HepG2 (cell line): Measurements from ENCODE around the gene WNT3. TPM values are rescaled to one million over a fixed set of nuclear protein-coding genes. Genes with fewer than 3 reads are reported as not detected.
A peak's percentile ranks its signal among the peaks of the same experiment; 100 is the strongest.

Experiments
- ATAC-seq: fragments of 200-7000 bp; cut with Tn5 transposase; 3 replicates; pipeline ENCODE4 v1.9.1; 2020; ENCODE audit warnings: mild to moderate bottlenecking, moderate library complexity
- BruUV-seq: library from RNA; stranded (reverse); fragments of 400-500 nt; replicated peaks from 2 replicates; lab custom pipeline; 2021; lab: Mats Ljungman, UMichigan
- CTCF ChIA-PET: fragments of 300-600 bp; formaldehyde crosslinking; extraction: SDS; loops from one replicate; lab custom pipeline; 2021; ENCODE audit warnings: low total read pairs, inconsistent platforms, low intra/inter-chr PET ratio; lab: Yijun Ruan, JAX
- POLR2A ChIA-PET: fragments of 350-600 bp; sonication (Branson Sonifier 250); formaldehyde crosslinking; loops from one replicate; lab custom pipeline; 2020; ENCODE audit warnings: antibody characterized with exemption, inconsistent platforms; lab: Yijun Ruan, JAX
- DNase-seq: peaks from one replicate; pipeline ENCODE4 v3.0.0-alpha.2; 2015; ENCODE audit warnings: low spot score
- FAIRE-seq: peaks from 3 replicates; lab custom pipeline; 2011; peaks lifted over from hg19 to GRCh38; lab: Jason Lieb, UNC
- H2AFZ ChIP-seq: one replicate; pipeline ENCODE4 v1.6.1; 2011; ENCODE audit warnings: low read length, inconsistent platforms
- H3K27ac ChIP-seq: fragments of 300-600 bp; 3 replicates; pipeline ENCODE4 v1.8.0; 2011; ENCODE audit warnings: mixed run types, mild to moderate bottlenecking, mixed read lengths, low read length, inconsistent platforms; ENCODE audit not compliant: insufficient read depth; ENCODE audit errors: extremely low read length
- H3K27me3 ChIP-seq, 2 experiments: fragments of 200-600 bp in 1 of 2; 2 replicates in 1 of 2; 3 replicates in 1 of 2; pipeline versions ENCODE4 v1.6.0 to v1.8.0; 2011; ENCODE audit warnings: low read length in 2 of 2, mild to moderate bottlenecking in 2 of 2, moderate library complexity in 2 of 2, inconsistent platforms in 1 of 2; ENCODE audit not compliant: insufficient read depth in 2 of 2, control insufficient read depth in 1 of 2
- H3K36me3 ChIP-seq, 2 experiments: fragments of 200-600 bp in 1 of 2; replicated peaks in 1 of 2; 2 replicates in 1 of 2; 3 replicates in 1 of 2; pipeline versions ENCODE4 v1.5.1 to v1.8.0; 2011; ENCODE audit warnings: low read length in 2 of 2, inconsistent platforms in 1 of 2; ENCODE audit not compliant: insufficient read depth in 2 of 2, control insufficient read depth in 1 of 2
- H3K4me1 ChIP-seq: 2 replicates; pipeline ENCODE4 v1.5.1; 2012; ENCODE audit warnings: low read length, inconsistent platforms; ENCODE audit not compliant: insufficient read depth
- H3K4me2 ChIP-seq: 2 replicates; pipeline ENCODE4 v1.6.0; 2011; ENCODE audit warnings: low read depth, low read length, inconsistent platforms
- H3K4me3 ChIP-seq, 3 experiments: fragments of 200-600 bp in 1 of 3; sonication (generic), shearing (Covaris generic) in 1 of 3; replicated peaks in 1 of 3; 2 replicates each; pipeline ENCODE4 v1.5.1; 2011 to 2016; ENCODE audit warnings: low read length in 3 of 3, inconsistent platforms in 2 of 3, low read depth in 2 of 3, mild to moderate bottlenecking in 2 of 3, control low read depth in 1 of 3, mixed read lengths in 1 of 3; ENCODE audit not compliant: insufficient read depth in 1 of 3
- H3K79me2 ChIP-seq: one replicate; pipeline ENCODE4 v1.6.1; 2011; ENCODE audit warnings: low read length, inconsistent platforms; ENCODE audit not compliant: insufficient read depth
- H3K9ac ChIP-seq: 2 replicates; pipeline ENCODE4 v1.6.0; 2011; ENCODE audit warnings: mild to moderate bottlenecking, low read depth, low read length, inconsistent platforms; ENCODE audit not compliant: insufficient read depth
- H3K9me3 ChIP-seq: 2 replicates; pipeline ENCODE4 v1.5.1; 2012; ENCODE audit warnings: mild to moderate bottlenecking, low read length
- H4K20me1 ChIP-seq: 2 replicates; pipeline ENCODE4 v1.6.0; 2011; ENCODE audit warnings: inconsistent platforms, mild to moderate bottlenecking, low read length, moderate library complexity; ENCODE audit not compliant: insufficient read depth
- KDM1A ChIP-seq: IDR thresholded peaks from 2 replicates; pipeline ENCODE4 v1.6.1; 2016; ENCODE audit warnings: missing compliant biosample characterization
- ZFY ChIP-seq: sonication (generic); formaldehyde crosslinking; IDR thresholded peaks from 2 replicates; pipeline ENCODE4 v1.4.0; 2020; ENCODE audit warnings: missing genetic modification reagents
- ZNF180 ChIP-seq: sonication (generic); formaldehyde crosslinking; IDR thresholded peaks from 2 replicates; pipeline ENCODE4 v1.4.0; 2020; ENCODE audit warnings: low read depth, missing genetic modification reagents, borderline replicate concordance
- ZNF441 ChIP-seq: sonication (generic); formaldehyde crosslinking; IDR thresholded peaks from 2 replicates; pipeline ENCODE4 v1.7.0; 2021; ENCODE audit warnings: missing genetic modification reagents, borderline replicate concordance
- ZNF550 ChIP-seq: sonication (generic); formaldehyde crosslinking; IDR thresholded peaks from 2 replicates; pipeline ENCODE4 v1.4.0; 2020; ENCODE audit warnings: mild to moderate bottlenecking, missing genetic modification reagents, borderline replicate concordance
- ZNF570 ChIP-seq: sonication (generic); formaldehyde crosslinking; IDR thresholded peaks from 2 replicates; pipeline ENCODE4 v1.4.0; 2020; ENCODE audit warnings: mild to moderate bottlenecking, missing genetic modification reagents, borderline replicate concordance
- ZNF678 ChIP-seq: sonication (generic); formaldehyde crosslinking; IDR thresholded peaks from 2 replicates; pipeline ENCODE4 v1.4.0; 2020; ENCODE audit warnings: mild to moderate bottlenecking, missing genetic modification reagents
- WGBS: methylation state at CpG from one replicate; pipeline ENCODE4 v1.1.6; 2017; ENCODE audit warnings: low lambda C conversion rate; 5-methylcytosine and 5-hydroxymethylcytosine counted together
- in situ Hi-C: cut with HindIII; loops from 2 replicates; pipeline ENCODE4 v1.10.0; 2017; ENCODE audit warnings: low pct_unique_long_range_greater_than_20kb; ENCODE audit not compliant: extremely low pct_ligation_motif_present
- intact Hi-C: fragments of 100-400 bp; cut with micrococcal nuclease; formaldehyde crosslinking; loops from one replicate; pipeline ENCODE4 v1.10.0; 2022; ENCODE audit not compliant: unreplicated experiment
- polyA plus RNA-seq, 8 experiments: library from polyadenylated mRNA; depleted of rRNA in 3 of 8; stranded (reverse) in 7 of 8; unstranded in 1 of 8; fragments of >200 nt; fragmentation: Illumina TruSeq in 4 of 8; extraction: Trizol in 4 of 8; gene quantifications; 2 replicates each; pipeline versions ENCODE4 v1.2.1 to v1.2.3, GENCODE V29; 2011 to 2016; ENCODE audit warnings: low read depth in 4 of 8, missing spikeins in 1 of 8, mixed read lengths in 1 of 8; ENCODE audit not compliant: insufficient read depth in 1 of 8
- total RNA-seq, 5 experiments: library from RNA; depleted of rRNA; stranded (reverse); fragments of >200 nt; fragmentation: Illumina TruSeq; extraction: Trizol; gene quantifications; 2 replicates each; pipeline ENCODE4 v1.2.3, GENCODE V29; 2016; ENCODE audit warnings: low read depth in 1 of 5
- TF ChIP-seq, protein P1 (sequence below): sonication (generic); formaldehyde crosslinking; IDR thresholded peaks from 2 replicates; pipeline ENCODE4 v1.4.0; 2020; ENCODE audit warnings: missing genetic modification reagents
- TF ChIP-seq, protein P2 (sequence below): sonication (generic); formaldehyde crosslinking; IDR thresholded peaks from 2 replicates; pipeline ENCODE4 v1.4.0; 2020; ENCODE audit warnings: missing genetic modification reagents, borderline replicate concordance
- TF ChIP-seq, protein P3 (sequence below): sonication (generic); formaldehyde crosslinking; IDR thresholded peaks from 2 replicates; pipeline ENCODE4 v1.5.1; 2020; ENCODE audit warnings: missing genetic modification reagents, mild to moderate bottlenecking, borderline replicate concordance

Gene WNT3
- total and polyA plus RNA-seq, 2 of the 13 experiments (the other 11 are each of a cell fraction or from before 2014, with no cell fraction given): 8.5 to 10.3 TPM

DNA sequence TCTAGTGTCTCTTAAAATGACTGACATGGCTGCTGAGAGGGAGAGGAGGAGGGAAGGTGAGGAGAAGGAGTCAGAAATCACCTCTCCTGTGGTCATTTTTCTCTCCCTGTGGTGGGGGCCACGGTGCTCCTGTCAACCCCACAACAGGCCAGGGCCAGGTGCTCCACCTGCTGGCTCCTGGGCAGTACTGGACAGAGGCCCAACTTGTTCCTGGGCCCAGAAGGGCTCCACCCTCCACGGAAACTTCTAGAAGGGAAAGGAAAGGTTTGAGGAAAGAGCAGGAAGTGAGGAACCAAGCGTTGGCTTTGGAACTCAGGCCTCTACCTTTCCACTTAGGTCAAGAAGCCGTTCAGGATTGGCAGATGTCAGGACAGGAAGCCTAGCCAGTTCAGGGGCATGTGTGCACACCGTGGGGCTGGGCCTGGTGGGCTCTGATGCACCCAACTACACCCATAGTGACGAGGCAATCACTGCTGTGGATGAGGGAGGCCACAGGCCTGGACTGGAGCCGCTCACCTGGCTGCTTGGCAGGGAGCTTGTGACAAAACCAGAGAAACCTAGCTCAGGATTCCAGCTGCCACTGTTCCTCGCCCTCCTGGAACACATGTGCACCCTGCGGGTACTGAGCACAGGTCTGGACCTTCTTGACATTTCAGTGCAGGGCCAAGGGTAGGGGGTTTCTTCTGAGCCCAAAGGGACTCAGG, 36.1 kb downstream of the WNT3 start (continued):
- TF ChIP-seq ZNF678 (CRISPR knock-in tag) (no peak), ZNF570 (CRISPR knock-in tag) (0 out of 2 replicates have a peak, but pooled peaks have one; percentile 9), ZNF550 (no peak), ZNF441 (CRISPR knock-in tag) (no peak), ZNF180 (CRISPR knock-in tag) (no peak), ZFY (CRISPR knock-in tag) (peak; percentile 45)

DNA sequence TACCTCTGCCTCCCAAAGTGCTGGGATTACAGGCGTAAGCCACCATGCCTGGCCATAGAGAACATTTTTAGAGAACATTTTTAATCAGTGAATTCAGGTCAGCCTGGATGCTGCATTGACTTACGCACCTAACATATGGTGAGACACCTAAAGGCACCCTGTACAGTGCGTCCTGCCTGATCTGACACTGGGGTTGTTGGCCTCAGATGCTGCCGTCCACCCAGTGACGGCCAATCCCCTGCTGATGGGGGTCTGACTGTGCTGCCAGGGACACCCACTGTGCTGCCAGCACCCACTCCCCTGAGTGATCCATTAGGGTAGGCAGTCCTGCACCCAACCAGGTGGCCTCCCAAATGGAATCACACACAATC, 38.5 kb downstream of the WNT3 start:
- Histone ChIP-seq H3K4me2 (no peak overlapping the region), H3K4me3 (no peak overlapping the region), H3K79me2 (no peaks in the 10 kb centered on the region), H3K36me3 (no peaks in the 10 kb centered on the region)
- no TSS peak for BruUV-seq
- no peak for ATAC-seq
- 72% methylated on average over 5 of the region's 5 CpGs for WGBS
- no peak for TF ChIP-seq KDM1A (CRISPR knock-in tag)
- TF ChIP-seq, protein P1, sequence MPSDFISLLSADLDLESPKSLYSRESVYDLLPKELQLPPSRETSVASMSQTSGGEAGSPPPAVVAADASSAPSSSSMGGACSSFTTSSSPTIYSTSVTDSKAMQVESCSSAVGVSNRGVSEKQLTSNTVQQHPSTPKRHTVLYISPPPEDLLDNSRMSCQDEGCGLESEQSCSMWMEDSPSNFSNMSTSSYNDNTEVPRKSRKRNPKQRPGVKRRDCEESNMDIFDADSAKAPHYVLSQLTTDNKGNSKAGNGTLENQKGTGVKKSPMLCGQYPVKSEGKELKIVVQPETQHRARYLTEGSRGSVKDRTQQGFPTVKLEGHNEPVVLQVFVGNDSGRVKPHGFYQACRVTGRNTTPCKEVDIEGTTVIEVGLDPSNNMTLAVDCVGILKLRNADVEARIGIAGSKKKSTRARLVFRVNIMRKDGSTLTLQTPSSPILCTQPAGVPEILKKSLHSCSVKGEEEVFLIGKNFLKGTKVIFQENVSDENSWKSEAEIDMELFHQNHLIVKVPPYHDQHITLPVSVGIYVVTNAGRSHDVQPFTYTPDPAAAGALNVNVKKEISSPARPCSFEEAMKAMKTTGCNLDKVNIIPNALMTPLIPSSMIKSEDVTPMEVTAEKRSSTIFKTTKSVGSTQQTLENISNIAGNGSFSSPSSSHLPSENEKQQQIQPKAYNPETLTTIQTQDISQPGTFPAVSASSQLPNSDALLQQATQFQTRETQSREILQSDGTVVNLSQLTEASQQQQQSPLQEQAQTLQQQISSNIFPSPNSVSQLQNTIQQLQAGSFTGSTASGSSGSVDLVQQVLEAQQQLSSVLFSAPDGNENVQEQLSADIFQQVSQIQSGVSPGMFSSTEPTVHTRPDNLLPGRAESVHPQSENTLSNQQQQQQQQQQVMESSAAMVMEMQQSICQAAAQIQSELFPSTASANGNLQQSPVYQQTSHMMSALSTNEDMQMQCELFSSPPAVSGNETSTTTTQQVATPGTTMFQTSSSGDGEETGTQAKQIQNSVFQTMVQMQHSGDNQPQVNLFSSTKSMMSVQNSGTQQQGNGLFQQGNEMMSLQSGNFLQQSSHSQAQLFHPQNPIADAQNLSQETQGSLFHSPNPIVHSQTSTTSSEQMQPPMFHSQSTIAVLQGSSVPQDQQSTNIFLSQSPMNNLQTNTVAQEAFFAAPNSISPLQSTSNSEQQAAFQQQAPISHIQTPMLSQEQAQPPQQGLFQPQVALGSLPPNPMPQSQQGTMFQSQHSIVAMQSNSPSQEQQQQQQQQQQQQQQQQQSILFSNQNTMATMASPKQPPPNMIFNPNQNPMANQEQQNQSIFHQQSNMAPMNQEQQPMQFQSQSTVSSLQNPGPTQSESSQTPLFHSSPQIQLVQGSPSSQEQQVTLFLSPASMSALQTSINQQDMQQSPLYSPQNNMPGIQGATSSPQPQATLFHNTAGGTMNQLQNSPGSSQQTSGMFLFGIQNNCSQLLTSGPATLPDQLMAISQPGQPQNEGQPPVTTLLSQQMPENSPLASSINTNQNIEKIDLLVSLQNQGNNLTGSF: no peak
- TF ChIP-seq, protein P2, sequence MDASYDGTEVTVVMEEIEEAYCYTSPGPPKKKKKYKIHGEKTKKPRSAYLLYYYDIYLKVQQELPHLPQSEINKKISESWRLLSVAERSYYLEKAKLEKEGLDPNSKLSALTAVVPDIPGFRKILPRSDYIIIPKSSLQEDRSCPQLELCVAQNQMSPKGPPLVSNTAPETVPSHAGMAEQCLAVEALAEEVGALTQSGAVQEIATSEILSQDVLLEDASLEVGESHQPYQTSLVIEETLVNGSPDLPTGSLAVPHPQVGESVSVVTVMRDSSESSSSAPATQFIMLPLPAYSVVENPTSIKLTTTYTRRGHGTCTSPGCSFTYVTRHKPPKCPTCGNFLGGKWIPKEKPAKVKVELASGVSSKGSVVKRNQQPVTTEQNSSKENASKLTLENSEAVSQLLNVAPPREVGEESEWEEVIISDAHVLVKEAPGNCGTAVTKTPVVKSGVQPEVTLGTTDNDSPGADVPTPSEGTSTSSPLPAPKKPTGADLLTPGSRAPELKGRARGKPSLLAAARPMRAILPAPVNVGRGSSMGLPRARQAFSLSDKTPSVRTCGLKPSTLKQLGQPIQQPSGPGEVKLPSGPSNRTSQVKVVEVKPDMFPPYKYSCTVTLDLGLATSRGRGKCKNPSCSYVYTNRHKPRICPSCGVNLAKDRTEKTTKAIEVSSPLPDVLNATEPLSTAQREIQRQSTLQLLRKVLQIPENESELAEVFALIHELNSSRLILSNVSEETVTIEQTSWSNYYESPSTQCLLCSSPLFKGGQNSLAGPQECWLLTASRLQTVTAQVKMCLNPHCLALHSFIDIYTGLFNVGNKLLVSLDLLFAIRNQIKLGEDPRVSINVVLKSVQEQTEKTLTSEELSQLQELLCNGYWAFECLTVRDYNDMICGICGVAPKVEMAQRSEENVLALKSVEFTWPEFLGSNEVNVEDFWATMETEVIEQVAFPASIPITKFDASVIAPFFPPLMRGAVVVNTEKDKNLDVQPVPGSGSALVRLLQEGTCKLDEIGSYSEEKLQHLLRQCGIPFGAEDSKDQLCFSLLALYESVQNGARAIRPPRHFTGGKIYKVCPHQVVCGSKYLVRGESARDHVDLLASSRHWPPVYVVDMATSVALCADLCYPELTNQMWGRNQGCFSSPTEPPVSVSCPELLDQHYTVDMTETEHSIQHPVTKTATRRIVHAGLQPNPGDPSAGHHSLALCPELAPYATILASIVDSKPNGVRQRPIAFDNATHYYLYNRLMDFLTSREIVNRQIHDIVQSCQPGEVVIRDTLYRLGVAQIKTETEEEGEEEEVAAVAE (CRISPR knock-in tag): no peak
- TF ChIP-seq, protein P3, sequence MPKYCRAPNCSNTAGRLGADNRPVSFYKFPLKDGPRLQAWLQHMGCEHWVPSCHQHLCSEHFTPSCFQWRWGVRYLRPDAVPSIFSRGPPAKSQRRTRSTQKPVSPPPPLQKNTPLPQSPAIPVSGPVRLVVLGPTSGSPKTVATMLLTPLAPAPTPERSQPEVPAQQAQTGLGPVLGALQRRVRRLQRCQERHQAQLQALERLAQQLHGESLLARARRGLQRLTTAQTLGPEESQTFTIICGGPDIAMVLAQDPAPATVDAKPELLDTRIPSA (CRISPR knock-in tag): no peak
- TF ChIP-seq, all 625 proteins: peak for 0
- no peak overlapping the region for H2AFZ ChIP-seq
- H4K20me1 ChIP-seq: no peaks in the 10 kb centered on the region
- peaks cover 0 to 26% of the 10 kb centered on the region in 2 experiments; a peak in 3 of 5 replicates for H3K27me3 ChIP-seq
- H3K9me3 ChIP-seq: no peaks in the 10 kb centered on the region
- peaks cover 48% of the 10 kb centered on the region for H3K4me1 ChIP-seq
- no peak overlapping the region for H3K27ac ChIP-seq
- DNase-seq (no peak), FAIRE-seq (no peak)
- POLR2A ChIA-PET: no interaction called here
- in situ Hi-C loops (loop anchor here (10.0 kb wide), 1 partner anchor 45 kb away; no protein-coding TSS in a partner anchor), intact Hi-C loops (no loop called here)
- CTCF ChIA-PET: no interaction called here
- no peak overlapping the region for H3K9ac ChIP-seq
